ENCODE data around the gene RASL11A. TPM values are rescaled to one million over a fixed set of nuclear protein-coding genes. Genes with fewer than 3 reads are reported as not detected.

The RASL11A gene
- polyA plus RNA-seq, 3 donors: 1.0 to 6.8 (median 3.8) TPM

- Mint-ChIP-seq H3K9me3 (peaks cover 0 to 2% (median 0%) of the 10 kb centered on the region in 7 donors), H3K4me3 (no peak overlapping the region), H3K36me3 (no peaks in the 10 kb centered on the region), H3K27ac (no peak overlapping the region), H3K4me1 (peaks cover 2% of the 10 kb centered on the region), H3K27me3 (ENCODE audit: low read depth in 3 of 3) (peaks cover 0 to 8% (median 6%) of the 10 kb centered on the region in 3 donors)
- no peak overlapping the region for H3K9ac ChIP-seq (ENCODE audit: insufficient read depth, low read length, poor library complexity, severe bottlenecking)
- no peak overlapping the region for H3K4me3 ChIP-seq (replicated peaks in 1 of 3; ENCODE audit: low read depth in 2 of 3, low read length in 3 of 3)
- no peak overlapping the region for H3K4me2 ChIP-seq (replicated peaks; ENCODE audit: extremely low read depth, low read length, poor library complexity, severe bottlenecking)
- H4K20me1 ChIP-seq (ENCODE audit: insufficient read depth, low read length): no peaks in the 10 kb centered on the region
- H3K4me1 ChIP-seq (ENCODE audit: control insufficient read depth in 1 of 2, insufficient read depth in 2 of 2, low read length in 2 of 2): no peaks in the 10 kb centered on the region
- H3K27ac ChIP-seq (ENCODE audit: low read depth in 1 of 2, low read length in 2 of 2): no peak overlapping the region
- no peaks in the 10 kb centered on the region for H3K27me3 ChIP-seq (ENCODE audit: control insufficient read depth in 2 of 2, insufficient read depth in 2 of 2, low read length in 2 of 2)
- H2AFZ ChIP-seq (ENCODE audit: insufficient read depth, low read depth, low read length, poor library complexity, severe bottlenecking): no peak overlapping the region
- no peaks in the 10 kb centered on the region for H3K79me2 ChIP-seq (ENCODE audit: insufficient read depth, low read length)
- no peaks in the 10 kb centered on the region for H3K9me3 ChIP-seq (replicated peaks in 1 of 2; ENCODE audit: control insufficient read depth in 1 of 2, insufficient read depth in 1 of 2, low read length in 2 of 2)
- 100% methylated on average over 2 of the region's 7 CpGs for WGBS (ENCODE audit: insufficient coverage)
- no peak for DNase-seq
- no peak for TF ChIP-seq CTCF (IDR thresholded peaks at IDR 0.05)
- intact Hi-C loops (cut with micrococcal nuclease): no loop called here
- H3K36me3 ChIP-seq (replicated peaks in 1 of 2; ENCODE audit: control insufficient read depth in 1 of 2, insufficient read depth in 2 of 2, low read length in 2 of 2): no peaks in the 10 kb centered on the region
These were observed 38.9 kb downstream of the RASL11A start for GRCh38 chr13:27309401-27309958.

- H4K20me1 ChIP-seq (ENCODE audit: insufficient read depth, low read length): no peaks in the 10 kb centered on the region
- H2AFZ ChIP-seq (ENCODE audit: insufficient read depth, low read depth, low read length, poor library complexity, severe bottlenecking): no peak overlapping the region
- no peak overlapping the region for H3K27ac ChIP-seq (ENCODE audit: low read depth in 1 of 2, low read length in 2 of 2)
- Mint-ChIP-seq H3K9me3 (peaks cover 0 to 2% (median 0%) of the 10 kb centered on the region in 7 donors), H3K36me3 (no peaks in the 10 kb centered on the region), H3K4me3 (no peak overlapping the region), H3K4me1 (peaks cover 2% of the 10 kb centered on the region), H3K27ac (no peak overlapping the region), H3K27me3 (ENCODE audit: low read depth in 3 of 3) (peaks cover 0 to 12% (median 7%) of the 10 kb centered on the region in 3 donors)
- TF ChIP-seq CTCF (IDR thresholded peaks at IDR 0.05): no peak
- H3K27me3 ChIP-seq (ENCODE audit: control insufficient read depth in 2 of 2, insufficient read depth in 2 of 2, low read length in 2 of 2): no peaks in the 10 kb centered on the region
- H3K79me2 ChIP-seq (ENCODE audit: insufficient read depth, low read length): no peaks in the 10 kb centered on the region
- H3K4me2 ChIP-seq (replicated peaks; ENCODE audit: extremely low read depth, low read length, poor library complexity, severe bottlenecking): no peak overlapping the region
- no peak overlapping the region for H3K9ac ChIP-seq (ENCODE audit: insufficient read depth, low read length, poor library complexity, severe bottlenecking)
- intact Hi-C loops (cut with micrococcal nuclease): no loop called here
- no peaks in the 10 kb centered on the region for H3K4me1 ChIP-seq (ENCODE audit: control insufficient read depth in 1 of 2, insufficient read depth in 2 of 2, low read length in 2 of 2)
- no peaks in the 10 kb centered on the region for H3K9me3 ChIP-seq (replicated peaks in 1 of 2; ENCODE audit: control insufficient read depth in 1 of 2, insufficient read depth in 1 of 2, low read length in 2 of 2)
- WGBS (ENCODE audit: insufficient coverage): 96% methylated on average over 3 of the region's 9 CpGs
- no peaks in the 10 kb centered on the region for H3K36me3 ChIP-seq (replicated peaks in 1 of 2; ENCODE audit: control insufficient read depth in 1 of 2, insufficient read depth in 2 of 2, low read length in 2 of 2)
- no peak for DNase-seq
- no peak overlapping the region for H3K4me3 ChIP-seq (replicated peaks in 1 of 3; ENCODE audit: low read depth in 2 of 3, low read length in 3 of 3)
These were observed 39.5 kb downstream of the RASL11A start for GRCh38 chr13:27309967-27310598.

Measured in CD14-positive monocyte (primary cell).